ENCODE results near the gene LAYN. TPM values are rescaled to one million over a fixed set of nuclear protein-coding genes. Genes with fewer than 3 reads are reported as not detected.

The LAYN gene
- total and polyA plus RNA-seq, 9 of the 15 experiments (the other 6 are each of a cell fraction or from before 2014, with no cell fraction given): not detected

GRCh38 chr11:111577821-111578220 lies 37.3 kb downstream of the LAYN start:
- POLR2A ChIA-PET: interaction anchor here (0.6 kb wide), 1 partner anchor 24 kb away, joined by 4 read pairs; the partner anchor contains the start of gene SIK2
- peaks cover 0 to 5% of the 10 kb centered on the region in 2 experiments; a peak in 1 of 5 replicates for H3K4me1 ChIP-seq (replicated peaks in 1 of 2; ENCODE audit: control insufficient read depth in 2 of 2, insufficient read depth in 2 of 2, low read length in 2 of 2)
- WGBS (ENCODE audit: insufficient coverage, low coverage, missing lambda C conversion rate): 1% methylated on average over 4 of the region's 4 CpGs
- H3K9me3 ChIP-seq (replicated peaks; ENCODE audit: control insufficient read depth, insufficient read depth, low read depth, low read length): no peaks in the 10 kb centered on the region
- intact Hi-C loops (cut with micrococcal nuclease) (no loop called here), in situ Hi-C loops (cut with MboI) (no loop called here)
- FAIRE-seq: no peak
- H3K9ac ChIP-seq (ENCODE audit: insufficient read depth in 1 of 2, low read depth in 2 of 2, low read length in 2 of 2): no peak overlapping the region
- H3K27me3 ChIP-seq (ENCODE audit: control insufficient read depth in 2 of 2, insufficient read depth in 2 of 2, low read length in 2 of 2): no peaks in the 10 kb centered on the region
- no peak for DNase-seq (ENCODE audit: extremely low read depth in 1 of 4, low spot score in 3 of 4)
- no peak for ATAC-seq
- no peaks in the 10 kb centered on the region for H3K9me1 ChIP-seq (ENCODE audit: control insufficient read depth, insufficient read depth, low read length)
- H3K4me3 ChIP-seq: no peak overlapping the region
- no peak overlapping the region for H3K4me2 ChIP-seq (ENCODE audit: insufficient read depth, low read length)
- no TSS peak for BruUV-seq (replicated peaks)
- CTCF ChIA-PET (ENCODE audit: low intra/inter-chr PET ratio): no interaction called here
- H3K79me2 ChIP-seq (ENCODE audit: control insufficient read depth, insufficient read depth, low read length): no peaks in the 10 kb centered on the region
- H3K36me3 ChIP-seq (ENCODE audit: control insufficient read depth, insufficient read depth, low read length): no peaks in the 10 kb centered on the region
- no peak overlapping the region for H2AFZ ChIP-seq (ENCODE audit: low read depth, low read length)
- H4K20me1 ChIP-seq (replicated peaks; ENCODE audit: control insufficient read depth, insufficient read depth, low read length): no peaks in the 10 kb centered on the region
- no peak overlapping the region for H3K27ac ChIP-seq (ENCODE audit: extremely low read depth, low read depth, low read length)
- TF ChIP-seq SRSF3 (IDR thresholded peaks at IDR 0.05; ENCODE audit: insufficient read depth, low read length) (no peak), ILK (tag; IDR thresholded peaks at IDR 0.05; ENCODE audit: borderline replicate concordance, low read depth) (no peak), ELK1 (CRISPR knock-in tag; IDR thresholded peaks at IDR 0.05) (no peak), MXI1 (IDR thresholded peaks at IDR 0.05; ENCODE audit: low read depth, low read length) (no peak), PTRF (tag; IDR thresholded peaks at IDR 0.05) (no peak), PBX2 (CRISPR knock-in tag; IDR thresholded peaks at IDR 0.05; ENCODE audit: low read depth) (no peak), PBX2 (tag; conservative IDR thresholded peaks at IDR 0.05; ENCODE audit: low read depth) (no peak), SPI1 (IDR thresholded peaks at IDR 0.05; ENCODE audit: borderline replicate concordance, low read depth, low read length) (no peak), E2F4 (CRISPR knock-in tag; IDR thresholded peaks at IDR 0.05; ENCODE audit: low read depth) (no peak), ZNF395 (CRISPR knock-in tag; IDR thresholded peaks at IDR 0.05) (no peak), NBN (IDR thresholded peaks at IDR 0.05; ENCODE audit: low read depth) (no peak)

All from K562 (cell line).